C4-2B (cell line): ENCODE data around the gene MDM4.

ENCODE experiments used
- CTCF ChIP-seq: fragments of 450-650 bp; conservative IDR thresholded peaks from 2 replicates; pipeline ENCODE4 v1.5.1; 2017; ENCODE audit warnings: mild to moderate bottlenecking
- ZFX ChIP-seq: fragments of 450-650 bp; IDR thresholded peaks from 2 replicates; pipeline ENCODE4 v1.6.1; 2017

GRCh38 chr1:204514828-204515227, 1.4 kb upstream of the MDM4 start:
- no peak for TF ChIP-seq CTCF
- no peak for TF ChIP-seq ZFX
